Measurements from ENCODE around the gene SNX13. TPM values are rescaled to one million over a fixed set of nuclear protein-coding genes. Genes with fewer than 3 reads are reported as not detected.
"Not testable (repeated sequence)": the region's sequence is repeated elsewhere in the genome, so short reads cannot be mapped to it uniquely, and the experiment has no call there.

Gene SNX13
- total and polyA plus RNA-seq, 8 donors: 5.0 to 31.4 (median 25.0) TPM

DNA sequence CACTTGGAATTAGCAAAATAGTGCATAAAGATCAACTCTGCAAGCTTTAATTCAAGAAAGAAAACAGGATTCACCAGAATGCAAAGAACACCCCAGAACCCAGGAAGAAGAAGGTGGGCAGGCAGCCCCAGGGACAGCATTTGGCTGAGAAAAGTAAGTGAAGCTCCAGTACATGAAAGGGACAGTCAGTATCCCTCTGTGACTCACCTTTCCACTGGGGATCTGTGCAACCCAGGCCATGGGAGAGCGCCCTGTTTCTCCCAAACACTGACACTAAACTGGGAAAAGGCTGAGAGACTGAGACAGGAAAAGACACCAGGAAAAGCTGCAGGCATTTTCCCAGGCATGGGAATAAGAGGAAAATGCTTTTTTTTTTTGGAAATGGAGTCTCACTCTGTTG is 28.2 kb downstream of the SNX13 start:
- ATAC-seq: no peak
- intact Hi-C loops (cut with DNase I): no loop called here
- no peaks in the 10 kb centered on the region for H3K9me3 ChIP-seq
- WGBS, 2 donors: 68 to 100% methylated on average over 1 of the region's 1 CpG
- H3K27ac ChIP-seq: no peak overlapping the region
- no peak overlapping the region for H3K4me3 ChIP-seq
- no peaks in the 10 kb centered on the region for H3K27me3 ChIP-seq
- no peak for DNase-seq
- TF ChIP-seq, protein P1, sequence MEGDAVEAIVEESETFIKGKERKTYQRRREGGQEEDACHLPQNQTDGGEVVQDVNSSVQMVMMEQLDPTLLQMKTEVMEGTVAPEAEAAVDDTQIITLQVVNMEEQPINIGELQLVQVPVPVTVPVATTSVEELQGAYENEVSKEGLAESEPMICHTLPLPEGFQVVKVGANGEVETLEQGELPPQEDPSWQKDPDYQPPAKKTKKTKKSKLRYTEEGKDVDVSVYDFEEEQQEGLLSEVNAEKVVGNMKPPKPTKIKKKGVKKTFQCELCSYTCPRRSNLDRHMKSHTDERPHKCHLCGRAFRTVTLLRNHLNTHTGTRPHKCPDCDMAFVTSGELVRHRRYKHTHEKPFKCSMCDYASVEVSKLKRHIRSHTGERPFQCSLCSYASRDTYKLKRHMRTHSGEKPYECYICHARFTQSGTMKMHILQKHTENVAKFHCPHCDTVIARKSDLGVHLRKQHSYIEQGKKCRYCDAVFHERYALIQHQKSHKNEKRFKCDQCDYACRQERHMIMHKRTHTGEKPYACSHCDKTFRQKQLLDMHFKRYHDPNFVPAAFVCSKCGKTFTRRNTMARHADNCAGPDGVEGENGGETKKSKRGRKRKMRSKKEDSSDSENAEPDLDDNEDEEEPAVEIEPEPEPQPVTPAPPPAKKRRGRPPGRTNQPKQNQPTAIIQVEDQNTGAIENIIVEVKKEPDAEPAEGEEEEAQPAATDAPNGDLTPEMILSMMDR (IDR thresholded peaks at IDR 0.05): no peak
- no peaks in the 10 kb centered on the region for H3K36me3 ChIP-seq
- H3K4me1 ChIP-seq: no peaks in the 10 kb centered on the region
- FAIRE-seq: no peak

GRCh38 chr7:17910377-17910776 is 29.9 kb downstream of the SNX13 start:
- FAIRE-seq: no peak
- no peak for DNase-seq
- H3K4me3 ChIP-seq: no peak overlapping the region
- H3K27me3 ChIP-seq: no peaks in the 10 kb centered on the region
- ATAC-seq: no peak
- intact Hi-C loops (cut with DNase I): no loop called here
- H3K36me3 ChIP-seq: no peaks in the 10 kb centered on the region
- whole genome bisulfite sequencing, 2 donors: 96 to 99% methylated on average over 3 of the region's 3 CpGs
- H3K27ac ChIP-seq: no peak overlapping the region
- TF ChIP-seq, protein P1 (IDR thresholded peaks at IDR 0.05): no peak
- no peaks in the 10 kb centered on the region for H3K4me1 ChIP-seq
- H3K9me3 ChIP-seq: no peaks in the 10 kb centered on the region

GRCh38 chr7:17909310-17909709 is 31.0 kb downstream of the SNX13 start:
- ATAC-seq; H3K27me3 ChIP-seq; H3K4me1 ChIP-seq; FAIRE-seq; DNase-seq; H3K27ac ChIP-seq; H3K36me3 ChIP-seq; H3K4me3 ChIP-seq; intact Hi-C loops (cut with DNase I); H3K9me3 ChIP-seq: not testable (repeated sequence)
- 96 to 99% methylated on average over 4 of the region's 4 CpGs for WGBS, 2 donors

DNA sequence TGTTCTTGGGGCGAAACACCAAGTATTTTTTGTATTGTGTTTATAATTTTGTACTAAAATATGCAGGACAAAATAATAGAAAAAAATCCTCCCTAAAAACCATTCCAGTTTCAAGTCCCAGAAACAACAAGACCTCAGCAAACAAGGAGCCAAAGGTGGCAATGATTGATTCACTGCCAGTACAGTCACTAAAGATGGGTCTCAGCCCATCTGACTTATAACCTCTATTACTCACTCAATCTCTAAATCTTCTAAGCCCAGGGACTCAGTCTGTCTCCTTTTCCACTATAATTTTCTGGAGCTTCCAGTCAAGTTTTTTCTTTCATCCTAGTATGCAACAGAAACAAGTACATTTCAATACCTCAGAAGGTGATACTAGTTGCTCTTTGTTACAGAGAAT is 33.3 kb downstream of the SNX13 start:
- ATAC-seq (peak in 1 of 4 donors; percentile 30), DNase-seq (no peak), FAIRE-seq (no peak)
- H3K4me3 ChIP-seq: no peak overlapping the region
- WGBS, 2 donors: 100% methylated on average over 1 of the region's 1 CpG
- TF ChIP-seq, protein P1 (IDR thresholded peaks at IDR 0.05): no peak
- no peaks in the 10 kb centered on the region for H3K36me3 ChIP-seq
- intact Hi-C loops (cut with DNase I): no loop called here
- H3K27ac ChIP-seq: no peak overlapping the region
- H3K27me3 ChIP-seq: no peaks in the 10 kb centered on the region
- peaks cover 5 to 14% (median 10%) of the 10 kb centered on the region in 3 donors for H3K4me1 ChIP-seq
- no peaks in the 10 kb centered on the region for H3K9me3 ChIP-seq

DNA sequence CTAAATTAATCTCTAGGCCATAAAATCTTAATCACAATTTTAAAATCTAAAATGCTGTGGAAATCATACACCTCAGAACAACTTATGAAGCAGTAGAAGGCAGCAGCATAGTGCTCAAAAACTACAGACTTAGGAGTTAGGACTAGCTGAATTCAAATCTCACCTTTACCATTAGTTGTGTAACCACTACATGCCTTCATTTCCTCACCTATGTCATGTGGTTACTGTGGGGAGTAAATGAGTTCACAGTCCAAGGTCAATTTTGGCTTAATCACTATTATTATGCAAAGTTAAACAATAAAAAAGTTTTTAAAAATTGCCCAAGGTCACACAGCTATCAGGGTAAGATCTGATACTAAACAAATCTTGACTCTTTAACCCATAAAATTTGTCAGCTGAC is 37.0 kb downstream of the SNX13 start:
- DNase-seq: no peak
- Histone ChIP-seq H3K4me1 (peaks cover 5 to 14% (median 10%) of the 10 kb centered on the region in 3 donors), H3K36me3 (no peaks in the 10 kb centered on the region), H3K4me3 (no peak overlapping the region), H3K9me3 (no peaks in the 10 kb centered on the region), H3K27me3 (no peaks in the 10 kb centered on the region), H3K27ac (no peak overlapping the region)
- TF ChIP-seq, protein P1 (IDR thresholded peaks at IDR 0.05): no peak
- no peak for FAIRE-seq
- intact Hi-C loops (cut with DNase I): no loop called here
- peak; percentile 43 to 76 (median 54) for ATAC-seq

GRCh38 chr7:17902599-17902998 is 37.7 kb downstream of the SNX13 start:
- Histone ChIP-seq H3K27me3 (no peaks in the 10 kb centered on the region), H3K36me3 (no peaks in the 10 kb centered on the region), H3K4me3 (no peak overlapping the region), H3K27ac (no peak overlapping the region), H3K9me3 (no peaks in the 10 kb centered on the region), H3K4me1 (peaks cover 5 to 14% (median 10%) of the 10 kb centered on the region in 3 donors)
- TF ChIP-seq, protein P1 (IDR thresholded peaks at IDR 0.05): no peak
- ATAC-seq (no peak), DNase-seq (no peak), FAIRE-seq (no peak)
- intact Hi-C loops (cut with DNase I): no loop called here
- 84% methylated on average over 5 of the region's 5 CpGs for WGBS, 2 donors

All from pancreas (tissue), 10 donors.